GM10248 (cell line): ENCODE data around the gene TMED5.

Source experiments
- CTCF ChIA-PET: fragments of 300-600 bp; sonication (Branson Sonifier 250); formaldehyde crosslinking; extraction: SDS; loops from one replicate; lab custom pipeline; 2021; ENCODE audit warnings: antibody characterized with exemption; lab: Yijun Ruan, JAX
- POLR2A ChIA-PET: fragments of 350-650 bp; sonication (Branson Sonifier 250); formaldehyde crosslinking; extraction: SDS; loops from one replicate; lab custom pipeline; 2020; ENCODE audit warnings: antibody characterized with exemption; lab: Yijun Ruan, JAX
- DNase-seq: peaks from one replicate; pipeline ENCODE4 v3.0.0; 2012; ENCODE audit errors: extremely low spot score
- CTCF ChIP-seq: IDR thresholded peaks from 2 replicates; pipeline ENCODE4 v1.5.1; 2012; ENCODE audit warnings: mild to moderate bottlenecking, low read depth; ENCODE audit errors: extremely low read depth, missing control alignments, control extremely low read depth

Gene TMED5

GRCh38 chr1:93196591-93196990 is 16.4 kb upstream of the TMED5 start:
- POLR2A ChIA-PET: no interaction called here
- CTCF ChIA-PET: interaction anchor here (1.1 kb wide), 1 partner anchor 19 kb away, joined by 3 read pairs; no protein-coding TSS in a partner anchor
- TF ChIP-seq CTCF: no peak
- DNase-seq: no peak

GRCh38 chr1:93194231-93194990 is 14.2 kb upstream of the TMED5 start:
- ChIA-PET POLR2A (no interaction called here), CTCF (interaction anchor here (1.1 to 1.4 kb wide), 2 partner anchors 35 to 38 kb away, joined by 3 read pairs; no protein-coding TSS in a partner anchor)
- no peak for TF ChIP-seq CTCF

GRCh38 chr1:93190432-93190831 is 10.2 kb upstream of the TMED5 start:
- TF ChIP-seq CTCF: no peak
- CTCF ChIA-PET: interaction anchor here (0.7 to 1.3 kb wide), 4 partner anchors 9 to 13 kb away, joined by 3 to 4 read pairs (median 4); no protein-coding TSS in a partner anchor
- no peak for DNase-seq
- POLR2A ChIA-PET: no interaction called here

More at GRCh38 chr1:93194231-93194990, 14.2 kb upstream of the TMED5 start:
- DNase-seq: no peak

- no peak for TF ChIP-seq CTCF
- DNase-seq: peak; percentile 12
- POLR2A ChIA-PET: no interaction called here
- CTCF ChIA-PET: no interaction called here
Observed at GRCh38 chr1:93186667-93187066, 6.5 kb upstream of the TMED5 start.

- TF ChIP-seq CTCF: no peak
- ChIA-PET CTCF (interaction anchor here (1.0 to 1.5 kb wide), 2 partner anchors 9 to 123 kb away, joined by 4 to 5 read pairs; no protein-coding TSS in a partner anchor), POLR2A (interaction anchor here (0.6 to 0.7 kb wide), 4 partner anchors 44 to 665 kb away, joined by 3 to 9 read pairs (median 4); no protein-coding TSS in a partner anchor)
- DNase-seq: peak; percentile 67
Observed at GRCh38 chr1:93180723-93181613, 755 bp upstream of the TMED5 start, which contains the start of gene CCDC18. TSS of gene CCDC18 (plus strand) at chr1:93180724. CDS start at chr1:93183362, 2,638 bp downstream.

- no peak for DNase-seq
Observed at GRCh38 chr1:93178418-93178817, 1.8 kb downstream of the TMED5 start.

More at GRCh38 chr1:93178418-93178817, 1.8 kb downstream of the TMED5 start:
- ChIA-PET CTCF (no interaction called here), POLR2A (interaction anchor here (0.7 kb wide), 1 partner anchor 97 kb away, joined by 5 read pairs; no protein-coding TSS in a partner anchor)
- TF ChIP-seq CTCF: no peak
